ENCODE data around the gene AGA.

Gene AGA

DNA sequence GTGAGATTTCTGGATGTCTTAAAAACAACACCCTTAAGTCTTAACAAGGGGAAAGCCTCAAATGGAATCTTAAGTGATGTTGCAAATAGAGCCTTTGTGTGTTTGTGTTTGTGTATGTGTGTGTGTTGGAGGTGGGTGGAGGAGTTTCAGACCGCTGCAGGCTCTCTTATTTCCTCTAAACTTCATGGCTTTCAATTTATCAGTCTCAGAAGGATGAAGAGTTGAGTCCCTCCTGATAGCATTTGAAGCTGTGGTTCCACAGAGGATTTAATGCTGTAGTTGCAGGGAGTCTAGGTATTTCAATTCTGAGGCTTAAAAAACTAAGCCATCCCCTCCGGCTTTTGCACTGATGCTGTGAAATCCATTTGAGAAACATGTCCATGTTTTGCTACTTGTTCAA is 4.3 kb upstream of the AGA start:
- Histone ChIP-seq H3K27me3 (ENCODE audit: low read depth, low read length) (no peaks in the 10 kb centered on the region), H3K4me1 (ENCODE audit: control insufficient read depth in 1 of 2, insufficient read depth in 2 of 2, low read length in 2 of 2) (peaks cover under 1 to 2% of the 10 kb centered on the region in 2 donors), H3K4me3 (ENCODE audit: low read depth in 1 of 2, low read length in 2 of 2) (no peak overlapping the region), H3K36me3 (ENCODE audit: control insufficient read depth in 1 of 2, insufficient read depth in 2 of 2, low read length in 2 of 2) (no peaks in the 10 kb centered on the region), H3K27ac (ENCODE audit: low read length) (no peak overlapping the region), H3K9me3 (ENCODE audit: control insufficient read depth in 1 of 2, low read length in 2 of 2) (no peaks in the 10 kb centered on the region)

DNA sequence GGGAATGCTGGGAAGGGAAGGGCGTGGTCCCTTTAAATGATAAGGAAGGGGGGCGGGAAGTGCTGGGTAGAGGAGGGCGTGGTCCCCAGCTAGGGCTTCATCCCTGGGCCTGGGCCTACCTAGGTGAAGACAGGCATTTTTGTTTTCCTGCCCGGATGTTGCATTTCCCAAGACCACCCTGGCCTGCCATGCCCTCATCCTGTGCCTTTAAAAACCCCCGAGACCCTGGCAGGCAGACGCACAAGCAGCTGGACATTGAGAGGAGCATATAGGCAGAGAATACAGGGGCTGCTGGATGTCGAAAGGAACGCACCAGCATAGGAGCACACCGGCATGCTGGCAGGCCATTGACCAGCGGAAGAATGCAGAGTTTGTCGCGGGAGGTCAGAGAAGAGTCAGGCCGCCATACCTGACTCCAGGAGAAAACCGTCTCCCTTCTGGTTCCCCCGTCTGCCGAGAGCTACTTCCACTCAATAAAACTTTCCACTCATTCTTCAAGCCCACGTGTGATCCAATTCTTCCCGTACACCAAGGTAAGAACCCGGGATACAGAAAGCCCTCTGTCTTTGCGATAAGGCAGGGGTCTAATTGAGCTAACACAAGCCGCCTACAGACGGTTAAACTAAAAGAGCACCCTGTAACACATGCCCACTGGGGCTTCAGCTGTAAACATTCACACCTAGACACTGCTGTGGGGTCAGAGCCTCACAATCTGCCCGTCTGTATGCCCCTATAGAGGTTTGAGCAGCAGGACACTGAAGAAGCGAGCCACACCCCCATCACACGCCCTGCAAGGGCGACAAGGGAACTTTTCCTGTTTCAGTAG is 2.9 kb upstream of the AGA start:
- peak overlapping the region in 1 of 2 donors; percentile 16 for H3K4me3 ChIP-seq (ENCODE audit: low read depth in 1 of 2, low read length in 2 of 2)
- H3K4me1 ChIP-seq (ENCODE audit: control insufficient read depth in 1 of 2, insufficient read depth in 2 of 2, low read length in 2 of 2), result peaks cover 5 to 11% of the 10 kb centered on the region in 2 donors
- no peak overlapping the region for H3K27ac ChIP-seq (ENCODE audit: low read length)
- H3K27me3 ChIP-seq (ENCODE audit: low read depth, low read length), result no peaks in the 10 kb centered on the region
- H3K9me3 ChIP-seq (ENCODE audit: control insufficient read depth in 1 of 2, low read length in 2 of 2), result no peaks in the 10 kb centered on the region
- H3K36me3 ChIP-seq (ENCODE audit: control insufficient read depth in 1 of 2, insufficient read depth in 2 of 2, low read length in 2 of 2), result no peaks in the 10 kb centered on the region

DNA sequence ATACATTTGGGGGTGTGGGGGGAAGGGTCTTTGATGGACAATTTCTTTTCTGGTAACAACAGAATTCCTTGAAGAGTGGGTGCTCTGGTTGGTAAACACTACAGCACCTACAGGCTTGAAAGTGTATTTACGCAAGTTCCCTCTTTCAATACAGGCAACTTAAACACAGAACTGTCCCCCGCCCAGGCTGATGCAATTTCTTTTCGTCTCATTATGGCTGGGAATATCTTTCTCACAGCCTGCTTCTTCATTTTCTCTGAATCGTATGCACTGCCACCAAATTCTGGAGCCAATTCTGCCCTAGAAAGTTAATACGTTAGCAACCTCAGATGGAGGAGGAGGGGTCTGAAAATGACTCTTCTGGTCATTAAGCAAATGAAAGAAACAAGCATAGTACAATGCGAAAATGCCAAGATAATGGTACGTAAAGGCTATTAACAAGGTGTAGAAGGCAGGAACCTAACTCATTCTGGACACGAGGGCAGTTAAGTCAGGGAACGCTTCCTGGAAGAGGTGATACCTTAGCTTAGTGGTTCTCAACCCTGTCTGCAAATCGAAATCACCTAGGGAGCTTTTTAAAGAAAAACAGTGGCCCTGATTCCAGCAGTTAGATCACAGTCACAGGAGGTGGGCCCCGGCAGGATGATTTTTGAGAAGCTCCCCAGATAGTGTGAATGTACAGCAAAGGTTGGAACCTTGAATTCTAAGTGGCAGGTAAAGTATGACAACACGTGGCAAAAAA is 1.0 kb downstream of the AGA start:
- Histone ChIP-seq H3K27ac (ENCODE audit: low read length) (peak overlapping the region; percentile 96), H3K4me1 (ENCODE audit: control insufficient read depth in 1 of 2, insufficient read depth in 2 of 2, low read length in 2 of 2) (peaks cover 5 to 11% of the 10 kb centered on the region in 2 donors), H3K4me3 (ENCODE audit: low read depth in 1 of 2, low read length in 2 of 2) (peak overlapping the region; percentile 82 to 85), H3K9me3 (ENCODE audit: control insufficient read depth in 1 of 2, low read length in 2 of 2) (no peaks in the 10 kb centered on the region), H3K36me3 (ENCODE audit: control insufficient read depth in 1 of 2, insufficient read depth in 2 of 2, low read length in 2 of 2) (peaks cover 6 to 17% of the 10 kb centered on the region in 2 donors), H3K27me3 (ENCODE audit: low read depth, low read length) (no peaks in the 10 kb centered on the region)

DNA sequence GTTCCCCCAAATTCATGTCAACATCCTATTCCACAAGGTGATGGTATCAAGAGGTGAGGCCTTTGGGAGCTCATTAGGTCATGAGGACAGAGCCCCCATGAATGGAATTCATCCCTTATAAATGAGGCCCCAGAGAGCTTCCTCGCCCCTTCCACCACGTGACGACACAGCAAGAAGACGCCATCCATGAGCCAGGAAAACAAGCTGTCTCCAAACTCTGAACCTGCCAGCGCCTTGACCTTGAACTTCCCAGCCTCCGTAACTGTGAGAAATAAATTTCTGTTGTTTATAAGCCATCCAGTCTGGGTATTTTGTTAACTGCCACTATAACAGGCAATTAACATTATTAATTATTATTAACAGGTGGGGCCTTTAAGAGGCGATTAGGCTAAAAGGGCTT is 5.8 kb downstream of the AGA start:
- peaks cover 11 to 29% of the 10 kb centered on the region in 2 donors for H3K36me3 ChIP-seq (ENCODE audit: control insufficient read depth in 1 of 2, insufficient read depth in 2 of 2, low read length in 2 of 2)
- no peak overlapping the region for H3K4me3 ChIP-seq (ENCODE audit: low read depth in 1 of 2, low read length in 2 of 2)
- H3K9me3 ChIP-seq (ENCODE audit: control insufficient read depth in 1 of 2, low read length in 2 of 2), result no peaks in the 10 kb centered on the region
- H3K27ac ChIP-seq (ENCODE audit: low read length), result no peak overlapping the region
- H3K4me1 ChIP-seq (ENCODE audit: control insufficient read depth in 1 of 2, insufficient read depth in 2 of 2, low read length in 2 of 2), result peaks cover 4 to 8% of the 10 kb centered on the region in 2 donors
- no peaks in the 10 kb centered on the region for H3K27me3 ChIP-seq (ENCODE audit: low read depth, low read length)

DNA sequence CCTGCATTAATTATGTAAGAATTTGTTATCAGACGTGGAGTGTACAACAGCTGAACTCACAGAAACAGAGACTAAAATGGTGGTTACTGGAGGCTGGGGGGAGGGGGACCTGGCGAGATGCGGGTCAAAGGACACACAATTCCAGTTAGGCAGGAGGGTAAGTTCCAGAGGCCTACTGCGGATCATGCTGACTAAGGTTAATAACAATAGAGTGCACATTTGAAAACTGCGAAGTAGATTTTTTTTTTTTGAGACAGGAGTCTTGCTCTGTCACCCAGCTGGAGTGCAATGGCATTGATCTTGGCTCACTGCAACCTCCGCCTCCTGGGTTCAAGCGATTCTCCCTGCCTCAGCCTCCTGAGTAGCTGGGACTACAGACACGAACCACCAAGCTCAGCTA is 7.6 kb downstream of the AGA start:
- Histone ChIP-seq H3K36me3 (ENCODE audit: control insufficient read depth in 1 of 2, insufficient read depth in 2 of 2, low read length in 2 of 2) (peaks cover 11 to 29% of the 10 kb centered on the region in 2 donors), H3K27ac (ENCODE audit: low read length) (no peak overlapping the region), H3K4me1 (ENCODE audit: control insufficient read depth in 1 of 2, insufficient read depth in 2 of 2, low read length in 2 of 2) (no peaks in the 10 kb centered on the region), H3K4me3 (ENCODE audit: low read depth in 1 of 2, low read length in 2 of 2) (no peak overlapping the region), H3K9me3 (ENCODE audit: control insufficient read depth in 1 of 2, low read length in 2 of 2) (no peaks in the 10 kb centered on the region), H3K27me3 (ENCODE audit: low read depth, low read length) (no peaks in the 10 kb centered on the region)

DNA sequence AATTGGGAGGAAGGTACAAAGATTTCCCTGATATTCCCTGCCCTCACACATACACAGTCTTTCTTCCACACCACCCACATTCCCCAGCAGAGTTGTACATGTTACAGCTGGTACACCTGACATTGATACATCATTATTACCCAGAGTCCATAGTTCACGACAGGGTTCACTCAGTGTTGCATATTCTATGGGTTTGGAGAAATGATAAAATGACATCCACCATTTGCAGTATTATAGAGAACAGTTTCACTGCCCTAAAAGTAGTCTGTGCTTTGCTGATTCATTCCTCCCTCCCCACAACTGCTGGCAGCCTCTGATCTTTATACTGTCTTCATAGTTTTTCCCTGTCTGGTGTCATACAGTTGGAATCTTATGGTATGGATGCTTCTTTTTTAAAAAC is 15.0 kb downstream of the AGA start:
- Histone ChIP-seq H3K36me3 (ENCODE audit: control insufficient read depth in 1 of 2, insufficient read depth in 2 of 2, low read length in 2 of 2) (peaks cover 0 to 3% of the 10 kb centered on the region in 2 donors), H3K9me3 (ENCODE audit: control insufficient read depth in 1 of 2, low read length in 2 of 2) (no peaks in the 10 kb centered on the region), H3K27me3 (ENCODE audit: low read depth, low read length) (no peaks in the 10 kb centered on the region), H3K27ac (ENCODE audit: low read length) (no peak overlapping the region), H3K4me3 (ENCODE audit: low read depth in 1 of 2, low read length in 2 of 2) (no peak overlapping the region), H3K4me1 (ENCODE audit: control insufficient read depth in 1 of 2, insufficient read depth in 2 of 2, low read length in 2 of 2) (no peaks in the 10 kb centered on the region)

DNA sequence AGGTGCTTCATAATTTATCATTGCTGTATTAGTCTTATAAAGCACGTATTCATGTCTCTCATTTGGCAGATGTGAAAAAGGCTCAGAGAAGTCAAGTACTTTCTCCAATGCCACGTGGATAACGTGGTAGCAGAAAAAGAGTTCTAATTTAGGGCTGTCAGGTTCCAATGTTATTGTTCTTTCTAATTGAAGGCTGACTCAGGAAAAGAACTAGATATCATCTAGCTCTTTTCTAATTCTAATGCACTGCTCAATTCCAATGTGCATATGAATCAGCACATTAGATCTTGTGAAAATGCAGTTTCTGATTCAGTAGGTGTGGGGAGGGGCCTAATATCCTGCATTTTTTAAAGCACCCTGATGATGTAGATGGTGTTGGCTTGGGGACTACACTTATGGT is 22.8 kb downstream of the AGA start:
- Histone ChIP-seq H3K4me1 (ENCODE audit: control insufficient read depth in 1 of 2, insufficient read depth in 2 of 2, low read length in 2 of 2) (no peaks in the 10 kb centered on the region), H3K27ac (ENCODE audit: low read length) (no peak overlapping the region), H3K27me3 (ENCODE audit: low read depth, low read length) (no peaks in the 10 kb centered on the region)

DNA sequence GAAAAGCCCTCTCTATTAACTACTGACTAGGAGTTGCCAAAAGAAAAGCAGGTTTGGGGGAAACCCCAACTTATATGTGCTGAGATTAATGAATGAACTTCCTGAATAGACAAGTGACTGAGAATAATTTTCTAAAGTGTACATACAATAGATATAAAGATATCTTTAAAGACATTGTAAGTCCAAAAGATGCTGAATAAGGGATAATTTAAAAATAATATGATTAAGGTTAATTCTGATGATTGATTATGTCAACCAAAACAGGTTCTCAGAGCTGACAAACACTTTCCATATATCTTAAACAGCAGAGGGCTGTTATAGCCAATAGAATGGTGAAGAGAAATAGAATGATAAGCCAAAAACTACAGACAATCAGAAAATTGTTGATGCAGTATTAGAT is 28.6 kb downstream of the AGA start:
- no peaks in the 10 kb centered on the region for H3K4me1 ChIP-seq (ENCODE audit: control insufficient read depth in 1 of 2, insufficient read depth in 2 of 2, low read length in 2 of 2)
- H3K9me3 ChIP-seq (ENCODE audit: control insufficient read depth in 1 of 2, low read length in 2 of 2), result no peaks in the 10 kb centered on the region
- no peaks in the 10 kb centered on the region for H3K27me3 ChIP-seq (ENCODE audit: low read depth, low read length)
- no peak overlapping the region for H3K4me3 ChIP-seq (ENCODE audit: low read depth in 1 of 2, low read length in 2 of 2)
- no peak overlapping the region for H3K27ac ChIP-seq (ENCODE audit: low read length)
- H3K36me3 ChIP-seq (ENCODE audit: control insufficient read depth in 1 of 2, insufficient read depth in 2 of 2, low read length in 2 of 2), result no peaks in the 10 kb centered on the region

More for the DNA sequence above, 22.8 kb downstream of the AGA start:
- Histone ChIP-seq H3K9me3 (ENCODE audit: control insufficient read depth in 1 of 2, low read length in 2 of 2) (peaks cover 0 to 14% of the 10 kb centered on the region in 2 donors), H3K4me3 (ENCODE audit: low read depth in 1 of 2, low read length in 2 of 2) (no peak overlapping the region), H3K36me3 (ENCODE audit: control insufficient read depth in 1 of 2, insufficient read depth in 2 of 2, low read length in 2 of 2) (no peaks in the 10 kb centered on the region)

DNA sequence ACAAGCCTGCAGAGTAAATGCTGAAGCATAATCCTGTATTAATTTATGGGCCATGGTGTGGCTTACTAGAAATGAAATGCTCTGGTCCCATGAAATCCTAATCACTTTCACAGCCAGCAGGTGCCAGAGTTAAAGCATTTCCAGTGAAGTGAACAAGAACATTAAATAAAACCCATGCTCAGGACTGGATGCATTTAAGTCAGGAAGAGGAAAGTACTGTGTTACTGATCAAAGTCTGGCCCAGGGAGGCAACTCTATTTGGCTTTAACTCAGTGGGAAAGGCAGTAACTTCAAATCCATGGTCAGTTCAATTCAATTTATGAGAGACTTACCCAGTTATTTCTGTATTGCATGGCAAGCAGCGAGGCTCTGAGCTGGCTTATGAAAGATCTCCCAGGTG is 29.2 kb downstream of the AGA start:
- Histone ChIP-seq H3K9me3 (ENCODE audit: control insufficient read depth in 1 of 2, low read length in 2 of 2) (no peaks in the 10 kb centered on the region), H3K27me3 (ENCODE audit: low read depth, low read length) (no peaks in the 10 kb centered on the region), H3K4me1 (ENCODE audit: control insufficient read depth in 1 of 2, insufficient read depth in 2 of 2, low read length in 2 of 2) (no peaks in the 10 kb centered on the region), H3K4me3 (ENCODE audit: low read depth in 1 of 2, low read length in 2 of 2) (no peak overlapping the region), H3K36me3 (ENCODE audit: control insufficient read depth in 1 of 2, insufficient read depth in 2 of 2, low read length in 2 of 2) (no peaks in the 10 kb centered on the region), H3K27ac (ENCODE audit: low read length) (no peak overlapping the region)

DNA sequence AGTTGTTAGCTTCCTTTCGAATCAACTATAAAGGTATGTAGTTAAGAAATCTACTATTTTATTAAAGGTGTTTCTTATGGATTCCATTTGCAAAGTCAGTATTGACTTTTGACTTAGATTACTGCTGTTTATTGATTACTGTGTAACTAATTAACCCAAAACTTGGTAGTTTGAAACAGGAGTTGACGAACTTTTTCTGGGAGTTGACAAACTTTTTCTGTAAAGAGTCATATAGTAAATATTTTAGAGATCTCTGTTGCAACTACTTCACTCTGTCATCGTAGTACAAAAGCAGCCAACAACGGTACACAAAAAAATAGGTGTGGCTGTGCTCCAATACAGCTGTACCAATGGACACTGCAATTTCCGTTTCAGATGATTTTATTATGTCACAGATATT is 30.2 kb downstream of the AGA start:
- Histone ChIP-seq H3K4me1 (ENCODE audit: control insufficient read depth in 1 of 2, insufficient read depth in 2 of 2, low read length in 2 of 2) (no peaks in the 10 kb centered on the region), H3K9me3 (ENCODE audit: control insufficient read depth in 1 of 2, low read length in 2 of 2) (no peaks in the 10 kb centered on the region), H3K27ac (ENCODE audit: low read length) (no peak overlapping the region), H3K27me3 (ENCODE audit: low read depth, low read length) (no peaks in the 10 kb centered on the region), H3K4me3 (ENCODE audit: low read depth in 1 of 2, low read length in 2 of 2) (no peak overlapping the region), H3K36me3 (ENCODE audit: control insufficient read depth in 1 of 2, insufficient read depth in 2 of 2, low read length in 2 of 2) (no peaks in the 10 kb centered on the region)

DNA sequence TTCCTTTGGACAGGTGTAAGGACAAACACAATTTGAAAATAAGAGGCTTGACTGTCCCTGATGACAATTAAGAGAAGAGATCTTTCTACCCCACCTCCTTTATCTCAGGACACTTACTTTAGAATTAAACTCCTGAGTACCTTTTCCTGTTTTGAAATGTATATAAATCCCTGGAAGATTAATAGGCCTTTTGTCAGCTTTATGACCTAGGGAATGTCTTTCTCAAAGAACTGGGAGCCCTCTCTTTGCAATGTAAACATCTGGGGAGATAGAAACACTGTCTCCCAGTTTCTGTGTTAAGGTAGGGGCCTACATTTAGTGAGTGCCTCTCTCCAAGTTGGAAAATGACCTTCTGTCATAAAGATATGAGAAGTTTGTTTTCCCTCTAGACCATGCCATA is 31.7 kb downstream of the AGA start:
- Histone ChIP-seq H3K27ac (ENCODE audit: low read length) (no peak overlapping the region), H3K27me3 (ENCODE audit: low read depth, low read length) (no peaks in the 10 kb centered on the region), H3K4me3 (ENCODE audit: low read depth in 1 of 2, low read length in 2 of 2) (no peak overlapping the region), H3K9me3 (ENCODE audit: control insufficient read depth in 1 of 2, low read length in 2 of 2) (no peaks in the 10 kb centered on the region), H3K4me1 (ENCODE audit: control insufficient read depth in 1 of 2, insufficient read depth in 2 of 2, low read length in 2 of 2) (no peaks in the 10 kb centered on the region), H3K36me3 (ENCODE audit: control insufficient read depth in 1 of 2, insufficient read depth in 2 of 2, low read length in 2 of 2) (no peaks in the 10 kb centered on the region)
